Measurements from ENCODE around the gene SPTBN4.

SPTBN4 gene

DNA sequence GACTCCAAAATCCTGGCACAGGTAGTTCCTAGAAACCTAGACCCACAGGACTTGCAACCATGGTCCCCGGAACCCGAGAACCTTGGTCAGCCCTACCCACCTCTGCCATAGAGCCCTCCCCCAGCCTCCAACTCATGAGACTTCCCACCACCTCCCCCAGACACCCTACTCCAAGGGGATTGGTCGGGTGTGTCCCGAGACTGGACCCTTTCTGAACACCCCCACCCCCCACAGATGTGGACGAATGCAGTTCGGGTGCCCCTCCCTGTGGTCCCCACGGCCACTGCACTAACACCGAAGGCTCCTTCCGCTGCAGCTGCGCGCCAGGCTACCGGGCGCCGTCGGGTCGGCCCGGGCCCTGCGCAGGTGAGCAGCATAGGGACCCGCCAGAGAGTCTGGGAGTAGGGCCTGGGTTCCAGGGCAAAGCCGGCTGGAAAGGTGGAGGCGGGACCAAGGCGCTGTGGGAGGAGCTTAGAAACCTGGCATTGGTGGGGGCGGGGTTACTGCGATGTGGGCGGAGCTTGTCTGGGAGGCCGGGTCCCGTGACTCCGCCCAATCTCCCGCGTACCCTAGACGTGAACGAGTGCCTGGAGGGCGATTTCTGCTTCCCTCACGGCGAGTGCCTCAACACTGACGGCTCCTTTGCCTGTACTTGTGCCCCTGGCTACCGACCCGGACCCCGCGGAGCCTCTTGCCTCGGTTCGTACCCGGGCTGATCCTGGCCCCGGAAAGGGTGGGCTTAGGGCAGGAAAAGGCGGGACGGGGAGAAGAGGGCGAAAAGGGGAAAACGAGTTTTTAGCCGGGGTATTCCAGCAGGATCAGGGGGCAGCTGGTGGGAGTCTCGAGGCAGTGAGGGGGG, 146.3 kb downstream of the SPTBN4 start:
- peak overlapping the region; percentile 90 for H3K4me3 ChIP-seq (ENCODE audit: low read length)
- H3K9ac ChIP-seq (ENCODE audit: low read length): no peak overlapping the region
- no peaks in the 10 kb centered on the region for H3K4me1 ChIP-seq (ENCODE audit: control insufficient read depth, insufficient read depth, low read length)
- no peaks in the 10 kb centered on the region for H3K9me3 ChIP-seq (ENCODE audit: control insufficient read depth, low read length)
- H3K27me3 ChIP-seq (replicated peaks; ENCODE audit: control insufficient read depth, insufficient read depth, low read length): no peaks in the 10 kb centered on the region
- DNase-seq (ENCODE audit: low read depth): peak; percentile 41
- H3K36me3 ChIP-seq (ENCODE audit: control insufficient read depth, insufficient read depth, low read length, severe bottlenecking): no peaks in the 10 kb centered on the region

DNA sequence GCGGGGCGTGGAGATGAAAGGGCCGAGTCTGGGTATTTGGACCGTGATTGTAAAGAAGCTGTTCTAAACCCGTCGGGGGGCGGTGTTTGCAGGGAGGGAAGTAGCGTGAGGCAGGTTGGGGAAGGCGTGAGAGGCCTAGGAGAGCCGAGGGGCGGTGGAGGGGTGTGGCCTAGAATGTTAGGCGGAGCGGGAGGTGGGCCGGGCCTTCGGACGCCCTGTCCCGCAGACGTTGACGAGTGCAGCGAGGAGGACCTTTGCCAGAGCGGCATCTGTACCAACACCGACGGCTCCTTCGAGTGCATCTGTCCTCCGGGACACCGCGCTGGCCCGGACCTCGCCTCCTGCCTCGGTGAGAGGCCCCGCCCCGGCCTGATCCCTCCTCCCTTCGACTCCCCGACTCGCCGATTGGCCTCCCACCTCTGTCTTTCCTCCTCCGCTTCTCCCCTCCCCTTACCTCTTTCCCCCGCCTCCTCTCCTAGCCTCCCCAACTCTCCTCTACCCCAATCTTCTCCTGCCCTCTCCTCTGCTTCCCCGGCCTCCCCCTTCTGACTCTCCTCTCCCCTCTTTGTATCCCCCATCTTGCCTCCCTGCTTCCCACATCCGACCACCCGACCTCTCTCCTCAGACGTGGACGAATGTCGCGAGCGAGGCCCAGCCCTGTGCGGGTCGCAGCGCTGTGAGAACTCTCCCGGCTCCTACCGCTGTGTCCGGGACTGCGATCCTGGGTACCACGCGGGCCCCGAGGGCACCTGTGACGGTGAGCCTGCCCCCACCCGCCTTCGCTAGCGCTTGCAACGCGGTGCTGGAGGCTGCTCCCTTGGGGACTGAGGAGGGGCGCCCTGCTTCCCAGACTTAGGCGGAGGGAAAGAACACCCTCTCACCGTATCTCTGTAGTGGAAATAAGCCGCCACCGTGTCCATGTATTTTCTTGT, 147.2 kb downstream of the SPTBN4 start:
- Histone ChIP-seq H3K9me3 (ENCODE audit: control insufficient read depth, low read length) (no peaks in the 10 kb centered on the region), H3K4me1 (ENCODE audit: control insufficient read depth, insufficient read depth, low read length) (no peaks in the 10 kb centered on the region), H3K4me3 (ENCODE audit: low read length) (peak overlapping the region; percentile 90), H3K36me3 (ENCODE audit: control insufficient read depth, insufficient read depth, low read length, severe bottlenecking) (no peaks in the 10 kb centered on the region), H3K27me3 (replicated peaks; ENCODE audit: control insufficient read depth, insufficient read depth, low read length) (no peaks in the 10 kb centered on the region), H3K9ac (ENCODE audit: low read length) (peak overlapping the region; percentile 89)
- DNase-seq (ENCODE audit: low read depth): peak; percentile 87

DNA sequence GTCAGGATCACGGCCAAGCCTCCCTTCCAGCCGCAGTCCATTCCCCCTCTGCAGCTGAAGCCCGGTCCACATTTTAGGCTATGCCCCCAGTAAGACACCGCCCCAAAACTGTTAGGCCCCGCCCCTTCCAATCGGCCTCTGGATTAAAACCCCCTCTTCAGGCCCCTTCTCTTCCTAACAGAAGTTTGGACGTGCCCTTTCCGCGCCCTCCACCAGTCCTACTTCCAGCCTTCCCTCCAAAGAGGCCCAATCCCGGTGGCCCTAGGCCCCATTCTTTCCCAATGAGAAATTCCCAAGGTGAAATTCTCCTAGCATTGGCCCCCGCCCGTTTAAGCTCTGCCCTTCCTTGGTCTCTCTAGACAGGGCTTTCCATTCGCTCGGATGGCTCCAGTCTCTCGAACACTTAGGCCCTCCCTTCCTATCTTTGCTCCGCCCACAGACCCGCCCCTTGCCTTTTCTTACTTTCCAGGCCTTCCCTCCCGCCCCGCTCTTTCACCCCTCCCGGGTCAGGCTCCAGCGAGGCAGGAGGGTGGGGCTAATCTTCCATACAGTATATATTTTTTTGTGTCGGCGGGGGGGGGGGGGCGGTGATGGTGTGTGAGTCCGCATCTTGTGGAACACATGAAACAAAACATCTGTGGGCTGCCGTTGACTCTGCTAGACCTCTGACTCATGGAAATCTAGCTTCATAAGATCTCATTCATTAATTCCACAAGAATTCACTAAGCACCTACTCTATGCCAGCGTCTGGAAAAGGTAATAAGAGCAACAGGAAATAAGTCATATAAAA, 148.0 kb downstream of the SPTBN4 start:
- Histone ChIP-seq H3K27me3 (replicated peaks; ENCODE audit: control insufficient read depth, insufficient read depth, low read length) (no peaks in the 10 kb centered on the region), H3K4me1 (ENCODE audit: control insufficient read depth, insufficient read depth, low read length) (no peaks in the 10 kb centered on the region), H3K36me3 (ENCODE audit: control insufficient read depth, insufficient read depth, low read length, severe bottlenecking) (peaks cover 7% of the 10 kb centered on the region), H3K9me3 (ENCODE audit: control insufficient read depth, low read length) (no peaks in the 10 kb centered on the region), H3K4me3 (ENCODE audit: low read length) (peak overlapping the region; percentile 90), H3K9ac (ENCODE audit: low read length) (peak overlapping the region; percentile 89)
- DNase-seq (ENCODE audit: low read depth): peak; percentile 95

DNA sequence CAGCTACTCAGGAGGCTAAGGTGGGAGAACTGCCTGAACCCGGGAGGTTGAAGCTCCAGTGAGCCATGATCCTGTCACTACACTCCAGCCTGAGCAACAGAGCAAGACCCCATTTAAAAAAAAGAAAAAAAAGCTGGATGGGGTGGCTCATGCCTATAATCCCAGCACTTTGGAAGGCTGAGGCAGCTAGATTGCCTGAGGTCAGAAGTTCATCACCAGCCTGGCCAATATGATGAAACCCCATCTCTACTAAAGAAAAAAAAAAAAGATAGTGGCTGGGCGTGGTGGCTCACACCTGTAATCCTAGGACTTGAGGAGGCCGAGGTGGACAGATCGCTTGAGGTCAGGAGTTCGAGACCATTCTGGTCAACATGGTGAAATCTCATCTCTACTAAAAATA, 149.4 kb downstream of the SPTBN4 start:
- Histone ChIP-seq H3K36me3 (ENCODE audit: control insufficient read depth, insufficient read depth, low read length, severe bottlenecking) (peaks cover 7% of the 10 kb centered on the region), H3K27me3 (replicated peaks; ENCODE audit: control insufficient read depth, insufficient read depth, low read length) (no peaks in the 10 kb centered on the region), H3K9me3 (ENCODE audit: control insufficient read depth, low read length) (no peaks in the 10 kb centered on the region), H3K4me1 (ENCODE audit: control insufficient read depth, insufficient read depth, low read length) (no peaks in the 10 kb centered on the region), H3K4me3 (ENCODE audit: low read length) (no peak overlapping the region), H3K9ac (ENCODE audit: low read length) (no peak overlapping the region)
- DNase-seq (ENCODE audit: low read depth): no peak

DNA sequence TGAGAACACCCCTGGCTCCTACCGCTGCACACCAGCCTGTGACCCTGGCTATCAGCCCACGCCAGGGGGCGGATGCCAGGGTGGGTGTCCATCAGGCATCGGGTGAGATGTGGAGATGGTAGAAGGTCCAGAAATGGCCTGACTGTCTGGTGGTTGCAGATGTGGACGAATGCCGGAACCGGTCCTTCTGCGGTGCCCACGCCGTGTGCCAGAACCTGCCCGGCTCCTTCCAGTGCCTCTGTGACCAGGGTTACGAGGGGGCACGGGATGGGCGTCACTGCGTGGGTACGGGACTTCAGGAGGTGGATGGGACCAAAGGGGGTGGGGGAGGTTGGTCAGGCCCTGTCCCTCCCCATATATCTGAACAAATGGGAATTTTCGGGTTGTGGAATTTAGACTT, 150.1 kb downstream of the SPTBN4 start:
- H3K9me3 ChIP-seq (ENCODE audit: control insufficient read depth, low read length): no peaks in the 10 kb centered on the region
- H3K36me3 ChIP-seq (ENCODE audit: control insufficient read depth, insufficient read depth, low read length, severe bottlenecking): peaks cover 7% of the 10 kb centered on the region

DNA sequence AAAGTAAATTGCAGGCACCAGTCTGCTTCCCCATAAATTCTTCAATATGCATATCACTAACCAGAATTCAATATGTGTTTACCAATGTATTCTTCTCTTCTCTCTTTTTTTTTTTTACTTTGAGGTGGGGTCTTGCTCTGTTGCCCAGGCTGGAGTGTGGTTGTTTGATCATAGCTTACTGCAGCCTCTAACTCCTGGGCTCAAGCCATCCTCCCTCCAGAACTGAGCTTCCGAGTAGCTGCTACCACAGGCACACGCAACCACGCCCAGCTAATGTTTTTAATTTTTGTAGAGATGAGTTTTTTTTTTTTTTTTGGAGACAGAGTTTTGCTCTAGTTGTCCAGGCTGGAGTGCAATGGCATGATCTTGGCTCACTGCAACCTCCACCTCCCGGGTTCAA, 151.2 kb downstream of the SPTBN4 start:
- no peak for DNase-seq (ENCODE audit: low read depth)
- Histone ChIP-seq H3K36me3 (ENCODE audit: control insufficient read depth, insufficient read depth, low read length, severe bottlenecking) (peaks cover 7% of the 10 kb centered on the region), H3K27me3 (replicated peaks; ENCODE audit: control insufficient read depth, insufficient read depth, low read length) (no peaks in the 10 kb centered on the region), H3K9ac (ENCODE audit: low read length) (no peak overlapping the region), H3K9me3 (ENCODE audit: control insufficient read depth, low read length) (no peaks in the 10 kb centered on the region), H3K4me1 (ENCODE audit: control insufficient read depth, insufficient read depth, low read length) (no peaks in the 10 kb centered on the region), H3K4me3 (ENCODE audit: low read length) (no peak overlapping the region)

More for the DNA sequence above, 150.1 kb downstream of the SPTBN4 start:
- H3K4me3 ChIP-seq (ENCODE audit: low read length): no peak overlapping the region
- no peak for DNase-seq (ENCODE audit: low read depth)
- no peak overlapping the region for H3K9ac ChIP-seq (ENCODE audit: low read length)
- H3K27me3 ChIP-seq (replicated peaks; ENCODE audit: control insufficient read depth, insufficient read depth, low read length): no peaks in the 10 kb centered on the region
- no peaks in the 10 kb centered on the region for H3K4me1 ChIP-seq (ENCODE audit: control insufficient read depth, insufficient read depth, low read length)

DNA sequence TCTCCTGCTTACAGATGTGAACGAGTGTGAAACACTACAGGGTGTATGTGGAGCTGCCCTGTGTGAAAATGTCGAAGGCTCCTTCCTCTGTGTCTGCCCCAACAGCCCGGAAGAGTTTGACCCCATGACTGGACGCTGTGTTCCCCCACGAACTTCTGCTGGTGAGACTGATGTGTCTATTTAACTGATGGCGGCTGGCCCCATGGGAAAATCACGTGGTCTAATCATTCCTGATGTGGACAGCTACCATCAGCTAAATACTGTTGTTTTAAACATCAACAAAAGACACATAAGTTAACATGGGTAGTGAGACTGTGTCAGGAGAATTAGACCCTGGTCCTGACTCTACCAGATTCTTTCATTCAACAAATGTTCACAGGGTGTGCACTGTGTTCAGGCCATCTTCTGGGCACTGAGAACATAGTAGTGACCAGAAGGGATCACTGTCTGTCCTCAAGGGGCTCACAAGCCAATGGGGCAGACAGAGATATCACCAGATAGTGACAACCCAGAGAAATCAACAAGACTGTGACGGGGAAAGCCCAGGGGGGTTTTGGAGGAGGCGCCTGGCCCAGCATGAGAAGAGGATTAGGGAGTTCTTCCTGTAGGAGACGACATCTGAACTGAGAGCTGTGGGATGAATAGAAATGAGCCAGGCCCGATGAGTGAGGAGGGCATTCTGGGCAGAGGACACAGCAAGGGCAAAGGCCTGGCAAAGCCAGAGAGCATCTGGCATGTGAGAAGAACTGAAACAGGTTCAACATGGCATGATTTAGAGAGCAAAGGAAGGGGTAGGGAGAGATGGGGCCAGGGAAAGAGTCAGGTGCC, 152.7 kb downstream of the SPTBN4 start:
- Histone ChIP-seq H3K4me1 (ENCODE audit: control insufficient read depth, insufficient read depth, low read length) (no peaks in the 10 kb centered on the region), H3K27me3 (replicated peaks; ENCODE audit: control insufficient read depth, insufficient read depth, low read length) (no peaks in the 10 kb centered on the region), H3K9me3 (ENCODE audit: control insufficient read depth, low read length) (no peaks in the 10 kb centered on the region), H3K9ac (ENCODE audit: low read length) (no peak overlapping the region), H3K36me3 (ENCODE audit: control insufficient read depth, insufficient read depth, low read length, severe bottlenecking) (peaks cover 7% of the 10 kb centered on the region), H3K4me3 (ENCODE audit: low read length) (no peak overlapping the region)
- no peak for DNase-seq (ENCODE audit: low read depth)

DNA sequence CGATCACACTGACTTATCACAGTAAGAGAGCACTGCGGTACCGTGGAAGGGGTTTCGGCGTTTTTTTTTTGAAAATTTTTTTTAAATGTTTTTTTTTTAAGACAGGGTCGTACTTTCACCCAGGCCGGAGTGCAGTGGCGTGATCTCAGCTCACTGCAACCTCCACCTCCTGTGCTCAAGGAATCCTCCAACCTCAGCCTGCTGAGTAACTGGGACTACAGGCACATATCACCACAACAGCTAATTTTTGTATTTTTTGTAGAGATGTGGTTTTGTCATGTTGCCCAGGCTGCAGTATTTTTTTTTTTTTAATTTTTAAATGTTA, 153.3 kb downstream of the SPTBN4 start:
- no peaks in the 10 kb centered on the region for H3K9me3 ChIP-seq (ENCODE audit: control insufficient read depth, low read length)
- peaks cover 7% of the 10 kb centered on the region for H3K36me3 ChIP-seq (ENCODE audit: control insufficient read depth, insufficient read depth, low read length, severe bottlenecking)
- H3K27me3 ChIP-seq (replicated peaks; ENCODE audit: control insufficient read depth, insufficient read depth, low read length): no peaks in the 10 kb centered on the region
- H3K9ac ChIP-seq (ENCODE audit: low read length): no peak overlapping the region
- DNase-seq (ENCODE audit: low read depth): no peak
- H3K4me1 ChIP-seq (ENCODE audit: control insufficient read depth, insufficient read depth, low read length): no peaks in the 10 kb centered on the region
- no peak overlapping the region for H3K4me3 ChIP-seq (ENCODE audit: low read length)

DNA sequence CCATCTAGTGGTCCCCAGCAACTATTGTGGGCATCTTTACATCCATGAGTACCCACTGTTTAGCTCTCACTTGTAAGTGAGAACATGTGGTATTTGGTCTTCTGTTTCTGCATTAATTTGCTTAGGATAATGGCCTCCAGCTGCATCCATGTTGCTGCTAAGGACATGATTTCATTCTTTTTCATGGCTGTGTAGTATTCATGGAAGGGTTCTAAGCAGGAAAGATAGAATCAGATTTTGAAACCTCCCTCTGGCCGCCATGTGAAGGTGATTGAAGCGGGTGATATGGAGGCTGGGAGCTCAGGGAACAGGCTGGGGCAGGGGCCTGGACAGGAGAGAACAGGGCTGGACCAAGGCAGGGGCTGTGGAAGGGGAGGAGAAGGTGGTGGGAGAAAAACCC, 154.5 kb downstream of the SPTBN4 start:
- Histone ChIP-seq H3K4me3 (ENCODE audit: low read length) (no peak overlapping the region), H3K27me3 (replicated peaks; ENCODE audit: control insufficient read depth, insufficient read depth, low read length) (no peaks in the 10 kb centered on the region), H3K9me3 (ENCODE audit: control insufficient read depth, low read length) (no peaks in the 10 kb centered on the region), H3K4me1 (ENCODE audit: control insufficient read depth, insufficient read depth, low read length) (no peaks in the 10 kb centered on the region), H3K9ac (ENCODE audit: low read length) (no peak overlapping the region), H3K36me3 (ENCODE audit: control insufficient read depth, insufficient read depth, low read length, severe bottlenecking) (peaks cover 7% of the 10 kb centered on the region)
- DNase-seq (ENCODE audit: low read depth): no peak

DNA sequence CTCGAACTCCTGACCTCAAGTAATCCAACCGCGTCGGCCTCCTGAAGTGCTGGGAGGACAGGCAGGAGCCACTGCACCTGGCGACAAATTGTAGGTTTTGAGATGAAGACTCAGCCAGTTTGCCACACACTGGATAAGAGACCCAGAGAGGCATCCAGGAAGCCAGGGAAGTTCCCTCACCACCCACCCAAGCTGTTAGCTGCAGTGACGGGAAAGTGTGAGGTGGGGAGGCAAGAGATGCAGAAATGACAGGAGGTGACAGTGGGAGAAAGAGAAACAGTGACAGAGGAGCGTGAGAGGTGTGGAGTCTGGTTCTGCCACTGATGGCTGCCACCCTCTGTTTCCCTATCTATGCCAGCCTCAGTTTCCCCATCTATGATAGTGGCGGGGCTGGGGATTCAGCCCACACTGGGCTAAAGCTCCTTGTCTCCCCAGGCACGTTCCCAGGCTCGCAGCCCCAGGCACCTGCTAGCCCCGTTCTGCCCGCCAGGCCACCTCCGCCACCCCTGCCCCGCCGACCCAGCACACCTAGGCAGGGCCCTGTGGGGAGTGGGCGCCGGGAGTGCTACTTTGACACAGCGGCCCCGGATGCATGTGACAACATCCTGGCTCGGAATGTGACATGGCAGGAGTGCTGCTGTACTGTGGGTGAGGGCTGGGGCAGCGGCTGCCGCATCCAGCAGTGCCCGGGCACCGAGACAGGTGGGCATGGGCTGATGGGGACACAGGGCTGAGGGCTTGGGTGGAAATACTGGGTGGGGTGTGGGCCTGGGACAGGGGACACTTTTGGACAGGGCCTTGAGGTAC, 155.4 kb downstream of the SPTBN4 start:
- Histone ChIP-seq H3K9me3 (ENCODE audit: control insufficient read depth, low read length) (no peaks in the 10 kb centered on the region), H3K9ac (ENCODE audit: low read length) (no peak overlapping the region), H3K27me3 (replicated peaks; ENCODE audit: control insufficient read depth, insufficient read depth, low read length) (no peaks in the 10 kb centered on the region), H3K4me1 (ENCODE audit: control insufficient read depth, insufficient read depth, low read length) (no peaks in the 10 kb centered on the region), H3K4me3 (ENCODE audit: low read length) (no peak overlapping the region), H3K36me3 (ENCODE audit: control insufficient read depth, insufficient read depth, low read length, severe bottlenecking) (peaks cover 7% of the 10 kb centered on the region)
- DNase-seq (ENCODE audit: low read depth): no peak
